K562 (cell line): ENCODE results near the gene AK5. TPM values are rescaled to one million over a fixed set of nuclear protein-coding genes. Genes with fewer than 3 reads are reported as not detected.

Experiments used
- ATAC-seq: fragments of 200-7000 bp; cut with Tn5 transposase; 3 replicates; pipeline ENCODE4 v1.9.1; 2020; ENCODE audit warnings: moderate library complexity
- BruUV-seq: library from RNA; stranded (reverse); fragments of 400-500 nt; replicated peaks from 2 replicates; lab custom pipeline; 2021; lab: Mats Ljungman, UMichigan
- CTCF ChIA-PET: fragments of 300-600 bp; formaldehyde crosslinking; extraction: SDS; loops from one replicate; lab custom pipeline; 2021; ENCODE audit warnings: low intra/inter-chr PET ratio; lab: Yijun Ruan, JAX
- POLR2A ChIA-PET: fragments of 300-600, 350-650 bp; sonication (Branson Sonifier 250); formaldehyde crosslinking; extraction: SDS; loops from one replicate; lab custom pipeline; 2021; ENCODE audit warnings: antibody characterized with exemption, inconsistent platforms; lab: Yijun Ruan, JAX
- DNase-seq, 4 experiments: peaks; one replicate each; pipeline versions ENCODE4 v3.0.0 to v3.0.0-alpha.2; 2011 to 2018; ENCODE audit warnings: low spot score in 3 of 4, mixed read lengths in 3 of 4; ENCODE audit errors: extremely low read depth in 1 of 4
- FAIRE-seq: peaks from 2 replicates; lab custom pipeline; 2011; peaks lifted over from hg19 to GRCh38; lab: Jason Lieb, UNC
- H2AFZ ChIP-seq: 2 replicates; pipeline ENCODE4 v1.6.0; 2011; ENCODE audit warnings: low read depth, low read length, control low read depth, inconsistent platforms
- H3K27ac ChIP-seq: fragments of 200-600 bp; 3 replicates; pipeline ENCODE4 v1.8.0; 2011; ENCODE audit warnings: low read depth, mild to moderate bottlenecking, control low read depth, inconsistent platforms, low read length, moderate library complexity, mixed read lengths; ENCODE audit errors: extremely low read depth
- H3K27me3 ChIP-seq, 2 experiments: fragments of 300-600 bp in 1 of 2; 2 replicates in 1 of 2; 3 replicates in 1 of 2; pipeline versions ENCODE4 v1.6.0 to v1.8.0; 2011; ENCODE audit warnings: inconsistent platforms in 2 of 2, low read length in 2 of 2, mild to moderate bottlenecking in 1 of 2, mixed read lengths in 1 of 2, moderate library complexity in 1 of 2; ENCODE audit not compliant: control insufficient read depth in 2 of 2, insufficient read depth in 2 of 2
- H3K36me3 ChIP-seq: fragments of 300-600 bp; 3 replicates; pipeline ENCODE4 v1.8.0; 2011; ENCODE audit warnings: mild to moderate bottlenecking, low read length, inconsistent platforms; ENCODE audit not compliant: control insufficient read depth, insufficient read depth
- H3K4me1 ChIP-seq, 2 experiments: fragments of 200-600 bp in 1 of 2; replicated peaks in 1 of 2; 2 replicates in 1 of 2; 3 replicates in 1 of 2; pipeline versions ENCODE4 v1.5.1 to v1.8.0; 2011; ENCODE audit warnings: inconsistent platforms in 2 of 2, low read length in 2 of 2, mild to moderate bottlenecking in 1 of 2, mixed read lengths in 1 of 2, moderate library complexity in 1 of 2; ENCODE audit not compliant: control insufficient read depth in 2 of 2, insufficient read depth in 2 of 2
- H3K4me2 ChIP-seq: 2 replicates; pipeline ENCODE4 v1.6.1; 2011; ENCODE audit warnings: low read length, control low read depth, inconsistent platforms, mixed read lengths; ENCODE audit not compliant: insufficient read depth
- H3K4me3 ChIP-seq: fragments of 200-600 bp; sonication (generic), shearing (Covaris generic); 2 replicates; pipeline ENCODE4 v1.5.1; 2016; ENCODE audit warnings: control low read depth, inconsistent platforms
- H3K79me2 ChIP-seq: fragments of 200-600 bp; 3 replicates; pipeline ENCODE4 v1.8.0; 2011; ENCODE audit warnings: low read length, inconsistent platforms; ENCODE audit not compliant: control insufficient read depth, insufficient read depth
- H3K9ac ChIP-seq, 2 experiments: 2 replicates each; pipeline versions ENCODE4 v1.6.0 to v1.6.1; 2011; ENCODE audit warnings: low read depth in 2 of 2, low read length in 2 of 2, control low read depth in 1 of 2, inconsistent platforms in 1 of 2, mild to moderate bottlenecking in 1 of 2, mixed read lengths in 1 of 2; ENCODE audit not compliant: insufficient read depth in 1 of 2
- H3K9me1 ChIP-seq: one replicate; pipeline ENCODE4 v1.6.0; 2011; ENCODE audit warnings: inconsistent platforms, mild to moderate bottlenecking, low read length, moderate library complexity; ENCODE audit not compliant: control insufficient read depth, insufficient read depth
- H3K9me3 ChIP-seq: replicated peaks from 2 replicates; pipeline ENCODE4 v1.5.1; 2011; ENCODE audit warnings: low read depth, low read length, inconsistent platforms; ENCODE audit not compliant: control insufficient read depth, insufficient read depth
- H4K20me1 ChIP-seq: replicated peaks from 2 replicates; pipeline ENCODE4 v1.6.1; 2011; ENCODE audit warnings: low read length, inconsistent platforms, mixed read lengths; ENCODE audit not compliant: control insufficient read depth, insufficient read depth
- BRF1 ChIP-seq: IDR thresholded peaks from 3 replicates; pipeline ENCODE4 v1.6.1; 2011; ENCODE audit warnings: borderline replicate concordance, mild to moderate bottlenecking; ENCODE audit not compliant: insufficient read length; ENCODE audit errors: extremely low read depth
- CREB1 ChIP-seq, 2 experiments: sonication (generic) in 1 of 2; formaldehyde crosslinking in 1 of 2; IDR thresholded peaks; 2 replicates each; pipeline versions ENCODE4 v1.6.1 to v1.8.0; 2012 to 2022; ENCODE audit warnings: inconsistent platforms in 1 of 2, mild to moderate bottlenecking in 1 of 2, missing genetic modification reagents in 1 of 2, moderate library complexity in 1 of 2
- CREBBP ChIP-seq: IDR thresholded peaks from one replicate; pipeline ENCODE4 v1.6.1; 2012; ENCODE audit warnings: low read depth, mild to moderate bottlenecking, control low read depth, inconsistent platforms, low read length
- FOS ChIP-seq: IDR thresholded peaks from 3 replicates; pipeline ENCODE4 v1.6.1; 2011; ENCODE audit not compliant: insufficient read length; ENCODE audit errors: extremely low read depth
- GTF2A2 ChIP-seq: IDR thresholded peaks from 2 replicates; pipeline ENCODE4 v1.6.1; 2016; ENCODE audit warnings: mild to moderate bottlenecking, missing genetic modification characterization, missing compliant biosample characterization
- LEF1 ChIP-seq: fragments of 450-650 bp; IDR thresholded peaks from 2 replicates; pipeline ENCODE4 v1.6.1; 2016; ENCODE audit warnings: mild to moderate bottlenecking
- MIER1 ChIP-seq: fragments of 450-650 bp; IDR thresholded peaks from 2 replicates; pipeline ENCODE4 v1.6.1; 2016; ENCODE audit warnings: antibody characterized with exemption, mild to moderate bottlenecking, low read depth
- MTA2 ChIP-seq: fragments of 450-650 bp; IDR thresholded peaks from 2 replicates; pipeline ENCODE4 v1.6.1; 2016; ENCODE audit warnings: low read depth
- MTA3 ChIP-seq: fragments of 450-650 bp; formaldehyde crosslinking; IDR thresholded peaks from 2 replicates; pipeline ENCODE4 v1.6.1; 2017; ENCODE audit warnings: mild to moderate bottlenecking, borderline replicate concordance
- NR2F6 ChIP-seq: fragments of 450-650 bp; formaldehyde crosslinking; IDR thresholded peaks from 2 replicates; pipeline ENCODE4 v1.4.0; 2020; ENCODE audit warnings: mild to moderate bottlenecking
- RBM14 ChIP-seq: fragments of 200-400 bp; formaldehyde crosslinking; IDR thresholded peaks from 2 replicates; pipeline ENCODE4 v1.6.1; 2018; ENCODE audit warnings: low read depth, mild to moderate bottlenecking, low read length, moderate library complexity, borderline replicate concordance; ENCODE audit not compliant: insufficient read depth
- SMC3 ChIP-seq: conservative IDR thresholded peaks from 2 replicates; pipeline ENCODE4 v1.6.1; 2011; ENCODE audit warnings: low read depth, low read length, improper control_type of control experiment; ENCODE audit not compliant: insufficient read depth
- TEAD4 ChIP-seq, 2 experiments: sonication (generic) in 1 of 2; formaldehyde crosslinking in 1 of 2; IDR thresholded peaks; 2 replicates each; pipeline versions ENCODE4 v1.6.1 to v1.8.0; 2012 to 2022; ENCODE audit warnings: borderline replicate concordance in 1 of 2, inconsistent platforms in 1 of 2, low read length in 1 of 2, mild to moderate bottlenecking in 1 of 2, missing genetic modification reagents in 1 of 2
- USF1 ChIP-seq: sonication (generic); formaldehyde crosslinking; IDR thresholded peaks from 2 replicates; pipeline ENCODE4 v1.9.0; 2022; ENCODE audit warnings: mild to moderate bottlenecking, missing genetic modification reagents
- YBX1 ChIP-seq: fragments of 450-650 bp; IDR thresholded peaks from 2 replicates; pipeline ENCODE4 v1.7.1; 2016; ENCODE audit warnings: mild to moderate bottlenecking
- ZNF197 ChIP-seq: fragments of 200-800 bp; sonication (Bioruptor generic); IDR thresholded peaks from 2 replicates; pipeline ENCODE4 v1.6.1; 2016; ENCODE audit warnings: low read depth, missing genetic modification characterization, missing compliant biosample characterization
- ZNF408 ChIP-seq: fragments of 250-450 bp; sonication (Bioruptor Pico); IDR thresholded peaks from 2 replicates; pipeline ENCODE4 v1.4.0; 2020; ENCODE audit warnings: low read depth, mild to moderate bottlenecking, moderate library complexity
- WGBS: fragments of 100-300 bp; shearing (Covaris generic); methylation state at CpG from one replicate; pipeline ENCODE4 v1.1.6; 2016; ENCODE audit warnings: low coverage, mixed read lengths; ENCODE audit not compliant: insufficient coverage; ENCODE audit errors: missing lambda C conversion rate; 5-methylcytosine and 5-hydroxymethylcytosine counted together
- in situ Hi-C: fragments of 300-500 bp; cut with MboI; formaldehyde crosslinking; loops from 4 replicates; pipeline ENCODE4 v1.15.0; 2018; ENCODE audit warnings: inconsistent platforms, mixed read lengths
- intact Hi-C: fragments of 100-400 bp; cut with micrococcal nuclease; formaldehyde crosslinking; loops from 2 replicates; pipeline ENCODE4 v1.14.2; 2022
- polyA plus RNA-seq, 8 experiments: library from polyadenylated mRNA; depleted of rRNA in 4 of 8; stranded (reverse) in 5 of 8; unstranded in 3 of 8; fragments of >200 nt; fragmentation: Nextera tagmentation in 2 of 8; fragmentation: Illumina TruSeq in 1 of 8; extraction: Ambion mirVana in 2 of 8; extraction: Trizol in 1 of 8; gene quantifications; 2 replicates each; pipeline versions ENCODE4 v1.2.1 to v1.2.3, GENCODE V29; 2011 to 2014; ENCODE audit warnings: inconsistent platforms in 1 of 8, missing spikeins in 1 of 8
- total RNA-seq, 7 experiments: library from RNA; depleted of rRNA in 6 of 7; stranded (reverse); fragments of >200 nt in 6 of 7; fragmentation: Illumina TruSeq in 2 of 7; extraction: Trizol in 2 of 7; gene quantifications; 2 replicates each; pipeline versions ENCODE4 v1.2.1 to v1.2.3, GENCODE V29; 2011 to 2021; ENCODE audit warnings: low replicate concordance in 1 of 7
- TF ChIP-seq, protein P1 (sequence below), 2 experiments: IDR thresholded peaks; 2 replicates each; pipeline ENCODE4 v1.6.1; 2011; ENCODE audit warnings: borderline replicate concordance in 1 of 2, control low read depth in 1 of 2, low read depth in 1 of 2, low read length in 1 of 2, mild to moderate bottlenecking in 1 of 2, mixed read lengths in 1 of 2, moderate library complexity in 1 of 2; ENCODE audit not compliant: insufficient read depth in 1 of 2, insufficient read length in 1 of 2, poor library complexity in 1 of 2, severe bottlenecking in 1 of 2; ENCODE audit errors: extremely low read depth in 1 of 2
- TF ChIP-seq, protein P2 (sequence below): fragments of 250-450 bp; sonication (Bioruptor Pico); IDR thresholded peaks from 2 replicates; pipeline ENCODE4 v1.5.0; 2020; ENCODE audit warnings: mild to moderate bottlenecking, borderline replicate concordance

Gene AK5
- total and polyA plus RNA-seq, 9 of the 15 experiments (the other 6 are each of a cell fraction or from before 2014, with no cell fraction given): 0.06 TPM; not detected in 8

DNA sequence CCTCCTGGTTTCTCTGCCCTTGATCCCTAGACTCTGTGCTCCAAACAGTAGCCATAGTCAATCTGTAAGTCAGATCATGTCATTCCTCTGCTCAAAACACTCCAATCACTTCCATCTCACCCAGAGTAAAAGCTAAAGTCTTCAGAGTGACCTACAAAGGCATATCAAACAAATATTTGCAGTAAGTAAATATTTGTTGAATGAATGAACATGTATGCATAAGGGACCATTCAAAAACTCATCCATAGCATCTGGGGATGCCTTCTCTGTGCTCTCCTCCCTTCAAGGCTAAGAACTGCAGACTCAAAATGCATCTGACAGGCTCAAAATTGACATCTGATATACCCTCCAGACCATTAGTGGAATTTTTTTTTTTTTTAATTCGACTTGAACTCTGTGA, 18.1 kb upstream of the AK5 start (continued):
- TF ChIP-seq RBM14 (no peak), MIER1 (no peak), GTF2A2 (tag) (no peak), SMC3 (no peak), ZNF408 (CRISPR knock-in tag) (no peak), MTA3 (no peak), CREBBP (no peak), BRF1 (no peak), YBX1 (no peak)
- TF ChIP-seq, protein P1, sequence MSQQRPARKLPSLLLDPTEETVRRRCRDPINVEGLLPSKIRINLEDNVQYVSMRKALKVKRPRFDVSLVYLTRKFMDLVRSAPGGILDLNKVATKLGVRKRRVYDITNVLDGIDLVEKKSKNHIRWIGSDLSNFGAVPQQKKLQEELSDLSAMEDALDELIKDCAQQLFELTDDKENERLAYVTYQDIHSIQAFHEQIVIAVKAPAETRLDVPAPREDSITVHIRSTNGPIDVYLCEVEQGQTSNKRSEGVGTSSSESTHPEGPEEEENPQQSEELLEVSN (IDR thresholded peaks at IDR 0.05; ENCODE audit: borderline replicate concordance in 1 of 2, extremely low read depth in 1 of 2, insufficient read depth in 1 of 2, insufficient read length in 1 of 2, low read depth in 1 of 2, low read length in 1 of 2, poor library complexity in 1 of 2, severe bottlenecking in 1 of 2): no peak

- Histone ChIP-seq H3K36me3 (no peaks in the 10 kb centered on the region), H4K20me1 (no peaks in the 10 kb centered on the region), H3K4me3 (no peak overlapping the region), H3K9ac (no peak overlapping the region), H3K9me1 (no peaks in the 10 kb centered on the region), H3K4me2 (no peak overlapping the region), H2AFZ (no peak overlapping the region), H3K4me1 (no peaks in the 10 kb centered on the region), H3K79me2 (no peaks in the 10 kb centered on the region), H3K9me3 (no peaks in the 10 kb centered on the region), H3K27ac (no peak overlapping the region), H3K27me3 (no peaks in the 10 kb centered on the region)
- in situ Hi-C loops (no loop called here), intact Hi-C loops (no loop called here)
- ATAC-seq (no peak), FAIRE-seq (no peak), DNase-seq (no peak)
- 0% methylated on average over 1 of the region's 1 CpG for WGBS
- CTCF ChIA-PET: no interaction called here
- BruUV-seq: no TSS peak
- POLR2A ChIA-PET: no interaction called here
- TF ChIP-seq USF1 (no peak), NR2F6 (no peak), TEAD4 (IDR thresholded peaks at IDR 0.05; ENCODE audit: low read length) (no peak), TEAD4 (CRISPR knock-in tag; IDR thresholded peaks at IDR 0.05; ENCODE audit: borderline replicate concordance) (no peak), FOS (no peak), CREB1 (IDR thresholded peaks at IDR 0.05) (no peak), CREB1 (CRISPR knock-in tag; IDR thresholded peaks at IDR 0.05) (no peak), ZNF197 (CRISPR knock-in tag) (no peak), MIER1 (no peak), MTA2 (no peak), LEF1 (no peak)
- TF ChIP-seq, protein P2, sequence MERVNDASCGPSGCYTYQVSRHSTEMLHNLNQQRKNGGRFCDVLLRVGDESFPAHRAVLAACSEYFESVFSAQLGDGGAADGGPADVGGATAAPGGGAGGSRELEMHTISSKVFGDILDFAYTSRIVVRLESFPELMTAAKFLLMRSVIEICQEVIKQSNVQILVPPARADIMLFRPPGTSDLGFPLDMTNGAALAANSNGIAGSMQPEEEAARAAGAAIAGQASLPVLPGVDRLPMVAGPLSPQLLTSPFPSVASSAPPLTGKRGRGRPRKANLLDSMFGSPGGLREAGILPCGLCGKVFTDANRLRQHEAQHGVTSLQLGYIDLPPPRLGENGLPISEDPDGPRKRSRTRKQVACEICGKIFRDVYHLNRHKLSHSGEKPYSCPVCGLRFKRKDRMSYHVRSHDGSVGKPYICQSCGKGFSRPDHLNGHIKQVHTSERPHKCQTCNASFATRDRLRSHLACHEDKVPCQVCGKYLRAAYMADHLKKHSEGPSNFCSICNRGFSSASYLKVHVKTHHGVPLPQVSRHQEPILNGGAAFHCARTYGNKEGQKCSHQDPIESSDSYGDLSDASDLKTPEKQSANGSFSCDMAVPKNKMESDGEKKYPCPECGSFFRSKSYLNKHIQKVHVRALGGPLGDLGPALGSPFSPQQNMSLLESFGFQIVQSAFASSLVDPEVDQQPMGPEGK (CRISPR knock-in tag): no peak
Measured at GRCh38 chr1:77265180-77265579, 16.6 kb upstream of the AK5 start.
